Astrocyte (in vitro differentiated cells and primary cell): ENCODE measurements around the gene MAP3K14.

Source experiments
- CTCF ChIP-seq: IDR thresholded peaks from 2 replicates; pipeline ENCODE4 v1.5.1; 2011; ENCODE audit warnings: low read depth, mild to moderate bottlenecking, inconsistent platforms, low read length, moderate library complexity; ENCODE audit not compliant: insufficient read depth
- EZH2 ChIP-seq: IDR thresholded peaks from 2 replicates; pipeline ENCODE4 v1.6.1; 2012; ENCODE audit warnings: mild to moderate bottlenecking, low read length, inconsistent platforms; ENCODE audit not compliant: insufficient read depth

- TF ChIP-seq CTCF (no peak), EZH2 (no peak)
Measured at GRCh38 chr17:45238155-45238774, 78.6 kb downstream of the MAP3K14 start.
